ENCODE measurements around the gene YKT6. TPM values are rescaled to one million over a fixed set of nuclear protein-coding genes. Genes with fewer than 3 reads are reported as not detected.

Gene YKT6
- total and polyA plus RNA-seq, 4 donors, result 28.4 to 82.1 (median 55.9) TPM

DNA sequence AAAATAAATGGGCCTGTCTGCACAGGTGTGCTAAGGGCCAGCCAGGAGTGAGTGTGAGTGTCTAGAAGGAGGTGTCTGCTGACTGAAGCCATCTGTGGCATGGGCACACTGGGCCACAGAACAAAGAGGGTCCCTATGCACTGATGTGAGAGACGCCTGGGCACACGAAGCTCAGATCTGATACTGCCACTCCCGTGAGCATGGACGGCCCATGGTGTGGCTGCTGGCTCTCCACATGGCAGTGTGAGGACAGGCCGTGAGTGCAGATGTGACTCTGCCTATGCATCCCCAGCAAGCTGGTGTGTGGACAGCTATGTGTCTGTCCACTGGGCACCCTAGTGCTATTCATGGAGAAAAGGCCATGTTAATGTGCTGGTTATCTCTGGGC, 46.8 kb upstream of the YKT6 start:
- H3K27me3 ChIP-seq (ENCODE audit: control insufficient read depth in 3 of 3, insufficient read depth in 3 of 3, low read length in 2 of 3), result no peaks in the 10 kb centered on the region
- ATAC-seq (ENCODE audit: insufficient read depth, low FRiP score), result no peak
- 82 to 95% methylated on average over 5 of the region's 5 CpGs for WGBS, 2 donors

GRCh38 chr7:44154703-44155102, 46.1 kb upstream of the YKT6 start:
- Histone ChIP-seq H3K27ac (ENCODE audit: low read depth in 1 of 2, low read length in 1 of 2) (no peak overlapping the region), H3K27me3 (ENCODE audit: control insufficient read depth in 3 of 3, insufficient read depth in 3 of 3, low read length in 2 of 3) (no peaks in the 10 kb centered on the region), H3K9ac (ENCODE audit: insufficient read depth in 1 of 2, low read length in 2 of 2) (no peak overlapping the region), H3K36me3 (ENCODE audit: control insufficient read depth in 4 of 4, insufficient read depth in 4 of 4, low read length in 4 of 4) (no peaks in the 10 kb centered on the region), H3K4me1 (ENCODE audit: control insufficient read depth in 5 of 5, insufficient read depth in 5 of 5, low read length in 5 of 5) (peaks cover 0 to 11% (median 4%) of the 10 kb centered on the region in 5 donors), H3K4me3 (no peak overlapping the region), H3K9me3 (ENCODE audit: control insufficient read depth in 4 of 4, insufficient read depth in 3 of 4, low read length in 3 of 4) (no peaks in the 10 kb centered on the region)
- DNase-seq, result no peak
- no peak for TF ChIP-seq CTCF (IDR thresholded peaks at IDR 0.05; ENCODE audit: control extremely low read depth, extremely low read depth)
- no peak for ATAC-seq (ENCODE audit: insufficient read depth, low FRiP score)
- 59 to 68% methylated on average over 3 of the region's 3 CpGs for WGBS, 2 donors

More for the DNA sequence above, 46.8 kb upstream of the YKT6 start:
- TF ChIP-seq CTCF (IDR thresholded peaks at IDR 0.05; ENCODE audit: control extremely low read depth, extremely low read depth), result no peak
- Histone ChIP-seq H3K4me1 (ENCODE audit: control insufficient read depth in 5 of 5, insufficient read depth in 5 of 5, low read length in 5 of 5) (peaks cover 0 to 13% (median 5%) of the 10 kb centered on the region in 5 donors), H3K9ac (ENCODE audit: insufficient read depth in 1 of 2, low read length in 2 of 2) (no peak overlapping the region), H3K9me3 (ENCODE audit: control insufficient read depth in 4 of 4, insufficient read depth in 3 of 4, low read length in 3 of 4) (no peaks in the 10 kb centered on the region), H3K36me3 (ENCODE audit: control insufficient read depth in 4 of 4, insufficient read depth in 4 of 4, low read length in 4 of 4) (no peaks in the 10 kb centered on the region), H3K27ac (ENCODE audit: low read depth in 1 of 2, low read length in 1 of 2) (no peak overlapping the region), H3K4me3 (no peak overlapping the region)
- no peak for DNase-seq

GRCh38 chr7:44155191-44156185, 45.3 kb upstream of the YKT6 start:
- Histone ChIP-seq H3K27ac (ENCODE audit: low read depth in 1 of 2, low read length in 1 of 2) (no peak overlapping the region), H3K27me3 (ENCODE audit: control insufficient read depth in 3 of 3, insufficient read depth in 3 of 3, low read length in 2 of 3) (no peaks in the 10 kb centered on the region), H3K9me3 (ENCODE audit: control insufficient read depth in 4 of 4, insufficient read depth in 3 of 4, low read length in 3 of 4) (no peaks in the 10 kb centered on the region), H3K36me3 (ENCODE audit: control insufficient read depth in 4 of 4, insufficient read depth in 4 of 4, low read length in 4 of 4) (no peaks in the 10 kb centered on the region), H3K9ac (ENCODE audit: insufficient read depth in 1 of 2, low read length in 2 of 2) (no peak overlapping the region), H3K4me3 (no peak overlapping the region), H3K4me1 (ENCODE audit: control insufficient read depth in 5 of 5, insufficient read depth in 5 of 5, low read length in 5 of 5) (peaks cover 0 to 3% (median 2%) of the 10 kb centered on the region in 5 donors)
- ATAC-seq (ENCODE audit: insufficient read depth, low FRiP score) (no peak), DNase-seq (no peak)
- 84 to 91% methylated on average over 8 of the region's 8 CpGs for WGBS, 2 donors
- TF ChIP-seq CTCF (IDR thresholded peaks at IDR 0.05; ENCODE audit: control extremely low read depth, extremely low read depth), result no peak

All from lung (tissue), 12 donors.